HG03097 (cell line): Measurements from ENCODE around the gene SPIN1.

Experiments used
- ATAC-seq: cut with Tn5 transposase; IDR thresholded peaks from one replicate; pipeline ENCODE4 v1.9.1; 2021; ENCODE audit not compliant: unreplicated experiment, low FRiP score

Gene SPIN1

DNA sequence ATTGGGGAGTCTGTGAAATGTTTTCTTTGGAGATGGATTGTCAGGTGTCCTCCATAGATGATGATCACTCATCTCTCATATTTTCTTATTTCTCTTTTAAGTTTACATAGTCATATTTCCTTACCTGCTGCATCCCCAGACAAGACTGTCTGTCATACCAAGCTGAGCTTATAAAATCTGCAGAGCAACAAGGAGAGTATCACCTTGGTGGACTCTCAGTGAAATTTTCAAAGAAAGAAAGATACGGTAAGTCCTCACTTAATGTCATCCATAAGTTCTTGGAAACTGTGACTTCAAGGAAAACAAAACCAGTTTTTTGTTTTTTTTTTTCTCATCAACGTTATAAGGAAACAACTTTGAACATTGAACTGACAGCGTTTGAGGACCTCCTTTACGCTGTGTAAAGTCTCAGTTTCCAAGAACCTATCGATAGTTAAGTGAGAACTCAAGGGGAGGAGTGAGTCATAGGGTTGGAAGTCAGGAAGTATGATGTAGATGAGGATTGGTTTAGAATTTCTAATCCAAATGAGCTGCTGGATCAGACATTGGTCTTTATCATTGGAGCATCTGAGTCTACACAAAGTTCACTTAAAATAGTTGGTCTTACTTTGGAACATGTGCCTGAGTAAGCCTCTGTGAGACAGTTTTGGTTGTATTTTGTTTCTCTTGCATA, 45.5 kb downstream of the SPIN1 start:
- ATAC-seq: no peak

DNA sequence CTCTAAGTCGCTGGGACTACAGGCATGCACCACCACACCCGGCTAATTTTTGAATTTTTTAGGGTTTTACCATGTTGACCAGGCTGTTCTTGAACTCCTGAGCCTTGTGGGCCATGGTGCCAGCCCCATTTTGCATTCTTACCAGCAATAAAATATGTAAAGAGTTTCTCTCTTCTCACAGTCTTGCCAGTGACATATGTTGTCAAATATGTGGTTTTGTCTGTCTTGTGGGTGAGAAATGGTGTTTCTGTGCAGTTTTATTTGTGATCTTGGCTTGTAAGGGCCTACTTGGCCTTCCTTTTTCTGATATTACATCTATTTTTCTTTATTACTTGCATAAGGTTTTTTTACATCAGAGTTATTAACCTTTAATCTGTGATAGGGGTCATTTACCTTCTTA, 47.1 kb downstream of the SPIN1 start:
- no peak for ATAC-seq

DNA sequence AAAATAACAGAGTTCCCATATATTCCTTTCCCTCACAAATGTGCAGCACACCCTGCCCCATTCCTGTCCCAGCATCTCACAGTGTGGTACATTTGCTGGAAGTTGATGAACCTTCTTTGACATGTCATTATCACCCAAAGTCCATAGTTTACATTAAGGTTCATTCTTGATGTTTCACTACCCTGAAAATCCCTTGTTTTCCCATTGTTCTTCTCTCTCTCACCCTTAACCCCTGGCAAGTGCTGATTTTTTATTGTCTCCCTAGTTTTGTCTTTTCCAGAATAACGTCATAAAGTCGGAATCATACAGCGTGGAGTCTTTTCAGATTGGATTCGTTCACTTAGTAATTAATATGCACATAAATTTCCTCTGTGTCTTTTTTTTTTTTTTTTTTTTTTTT, 48.1 kb downstream of the SPIN1 start:
- no peak for ATAC-seq

DNA sequence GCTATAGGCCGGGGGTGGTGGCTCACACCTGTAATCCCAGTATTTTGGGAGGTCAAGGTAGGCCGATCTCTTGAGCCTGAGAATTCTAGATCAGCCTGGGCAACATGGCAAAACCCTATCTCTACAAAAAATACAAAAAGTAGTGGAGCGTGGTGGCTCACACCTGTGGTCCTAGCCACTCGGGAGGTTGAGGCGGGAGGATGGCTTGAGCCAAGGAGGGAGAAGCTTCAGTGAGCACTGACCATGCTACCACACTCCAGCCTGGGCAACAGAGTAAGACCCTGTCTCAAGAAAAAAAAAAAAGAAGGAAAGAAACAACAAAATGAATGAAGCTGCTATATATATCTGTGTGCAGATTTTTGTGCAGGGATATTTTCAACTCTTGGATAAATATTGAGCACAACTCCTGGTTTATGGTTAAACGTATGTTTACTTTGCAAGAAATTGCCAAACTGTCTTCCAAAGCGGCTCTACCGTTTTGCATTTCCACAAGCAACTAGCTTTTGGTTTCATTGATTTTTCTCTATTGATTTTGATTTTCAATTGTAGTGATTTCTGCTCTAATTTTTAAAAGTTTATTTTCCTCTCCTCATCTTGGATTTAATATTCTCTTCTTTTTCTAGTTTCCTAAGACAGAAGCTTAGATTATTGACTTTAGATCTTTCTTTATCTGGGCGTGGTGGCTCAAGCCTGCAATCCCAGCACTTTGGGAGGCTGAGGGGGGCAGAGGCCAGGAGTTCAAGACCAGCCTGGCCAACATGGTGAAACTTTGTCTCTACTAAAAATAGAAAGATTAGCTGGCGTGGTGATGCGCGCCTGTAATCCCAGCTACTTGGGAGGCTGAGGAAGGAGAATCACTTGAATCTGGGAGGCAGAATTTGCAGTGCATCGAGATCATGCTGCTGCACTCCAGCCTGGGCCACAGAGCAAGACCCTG, 49.2 kb downstream of the SPIN1 start:
- ATAC-seq: no peak

DNA sequence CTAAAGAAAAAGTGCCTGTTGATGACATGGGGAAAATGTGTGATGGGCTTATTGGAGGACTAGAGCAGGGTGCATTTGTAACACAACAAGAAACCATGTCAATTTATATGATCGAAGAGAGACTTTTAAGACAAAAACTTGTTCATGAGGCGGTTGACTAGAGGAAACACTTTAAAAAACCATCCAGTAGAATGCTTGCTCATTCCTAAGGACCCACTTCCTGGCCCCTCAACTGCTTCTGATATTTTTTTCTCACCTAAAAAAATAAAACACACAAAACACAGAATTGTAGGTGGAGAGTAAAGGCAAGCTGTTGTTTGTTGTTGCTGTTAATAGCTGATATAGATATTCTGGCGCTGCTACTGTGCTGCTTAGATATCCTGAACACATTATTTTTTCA, 50.6 kb downstream of the SPIN1 start:
- no peak for ATAC-seq

DNA sequence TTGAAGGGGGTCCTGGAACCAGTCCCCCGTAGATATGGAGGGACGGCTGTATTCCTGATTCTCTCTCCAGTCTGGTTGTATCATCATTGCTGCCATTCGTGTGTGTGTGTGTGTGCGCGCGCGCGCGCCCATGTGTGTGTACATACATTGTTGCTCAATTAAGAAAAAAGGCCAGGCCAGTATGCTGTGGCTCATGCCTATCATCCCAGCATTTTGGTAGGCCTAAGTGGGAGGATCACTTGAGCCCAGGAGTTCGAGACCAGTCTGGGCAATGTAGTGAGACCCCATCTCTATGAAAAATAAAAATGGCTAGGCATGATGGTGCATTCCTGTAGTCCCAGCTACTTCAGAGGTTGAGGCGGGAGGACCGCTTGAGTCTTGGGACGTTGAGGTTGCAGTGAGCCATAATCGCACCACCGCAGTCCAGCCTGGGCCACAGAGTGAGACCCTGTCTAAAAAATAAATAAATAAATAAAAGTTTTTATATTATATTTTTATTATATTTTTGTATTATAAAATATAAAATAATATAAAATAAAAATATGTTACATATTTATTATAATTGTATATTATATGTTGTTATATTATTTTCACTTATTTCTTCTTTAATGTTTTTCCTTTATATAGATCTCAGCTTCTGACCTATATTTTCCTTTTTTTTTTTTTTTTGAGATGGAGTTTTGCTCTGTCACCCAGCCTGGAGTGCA, 53.2 kb downstream of the SPIN1 start:
- no peak for ATAC-seq

DNA sequence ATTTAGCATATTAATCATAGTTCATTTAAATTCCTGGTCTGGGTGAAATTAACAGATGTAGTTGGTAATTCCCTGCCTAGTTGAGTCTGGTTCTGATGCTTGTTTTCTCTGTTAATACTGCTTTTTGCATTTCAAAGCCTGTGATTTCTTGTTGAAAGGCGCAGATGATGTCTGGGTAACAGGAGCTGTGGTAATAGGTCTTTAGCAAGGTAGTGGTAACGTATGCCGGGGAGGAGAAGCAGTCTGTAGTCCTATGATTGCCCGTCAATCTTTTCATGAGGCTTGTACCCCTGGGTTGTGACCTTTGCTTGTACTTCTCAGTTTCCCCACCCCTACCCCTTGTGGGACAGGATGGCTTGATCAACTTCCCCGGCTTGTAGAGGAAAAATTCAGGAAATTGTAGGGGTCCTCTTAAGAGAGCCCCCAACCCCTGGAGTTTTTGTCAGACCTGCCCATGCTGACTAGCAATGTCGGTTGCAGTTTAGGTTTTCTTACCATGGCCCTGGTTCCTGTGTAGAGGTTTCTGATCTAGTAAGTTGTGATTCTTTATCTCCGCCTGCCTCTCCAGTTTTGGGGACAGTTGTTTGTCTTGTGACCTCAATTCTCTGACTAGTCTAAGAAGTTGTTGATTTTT, 55.4 kb downstream of the SPIN1 start:
- no peak for ATAC-seq

DNA sequence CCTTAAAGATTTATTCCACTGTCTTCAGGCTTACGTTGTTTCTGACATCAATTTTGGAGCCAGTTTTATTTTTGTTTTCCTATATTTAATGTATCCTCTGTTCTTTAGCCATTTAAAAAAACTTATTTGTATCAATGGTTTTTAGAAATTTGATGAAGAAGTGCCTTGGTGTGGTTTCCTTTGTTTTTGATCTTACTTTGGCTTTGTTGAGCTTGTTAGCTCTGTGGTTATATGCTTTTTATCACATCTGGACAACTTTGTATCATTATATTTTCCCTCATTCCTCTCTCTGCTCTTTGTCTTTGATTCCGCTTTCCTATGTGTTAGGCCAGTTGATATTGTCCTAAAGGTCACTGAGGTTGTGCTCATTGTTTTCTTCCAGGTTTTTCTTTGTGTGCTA, 58.5 kb downstream of the SPIN1 start:
- no peak for ATAC-seq

DNA sequence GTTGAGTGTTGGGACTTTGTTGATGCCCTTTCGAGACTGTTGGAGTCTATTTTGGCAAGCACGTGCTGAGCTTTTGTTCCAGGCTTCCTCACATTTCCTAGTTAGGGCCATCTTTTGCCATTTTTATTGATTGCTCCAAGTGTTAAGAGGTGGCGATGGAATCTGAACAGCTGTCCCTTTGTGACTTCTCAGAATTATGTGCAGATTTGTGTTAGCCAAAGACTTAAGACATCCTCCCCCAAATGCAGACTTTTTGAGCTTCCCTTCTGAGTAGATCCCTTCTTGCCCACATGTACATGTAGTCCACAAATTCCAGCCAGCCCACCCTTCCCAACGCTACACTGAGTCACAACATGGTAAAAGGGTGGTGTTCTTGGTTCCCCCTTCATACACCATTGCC, 59.2 kb downstream of the SPIN1 start:
- no peak for ATAC-seq

DNA sequence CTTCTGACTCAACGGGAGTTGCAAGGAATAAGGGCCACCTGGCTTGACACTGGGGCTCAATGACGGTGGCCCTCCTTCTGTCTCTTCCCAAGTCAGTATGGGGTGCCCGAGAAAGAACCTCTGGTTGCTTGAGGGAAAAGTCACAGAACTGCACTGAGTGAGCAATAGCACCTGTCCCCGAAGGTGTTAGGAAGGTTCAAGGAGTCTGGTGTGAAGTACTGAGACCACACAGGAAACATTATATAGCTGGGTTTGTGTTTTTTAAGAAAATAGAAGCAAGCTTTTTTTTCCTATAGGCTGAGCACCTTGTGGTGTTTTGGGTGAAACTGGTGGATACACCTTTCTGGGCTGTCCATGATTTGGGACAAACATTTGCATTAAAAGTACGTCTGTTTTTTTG, 62.9 kb downstream of the SPIN1 start:
- ATAC-seq: no peak

DNA sequence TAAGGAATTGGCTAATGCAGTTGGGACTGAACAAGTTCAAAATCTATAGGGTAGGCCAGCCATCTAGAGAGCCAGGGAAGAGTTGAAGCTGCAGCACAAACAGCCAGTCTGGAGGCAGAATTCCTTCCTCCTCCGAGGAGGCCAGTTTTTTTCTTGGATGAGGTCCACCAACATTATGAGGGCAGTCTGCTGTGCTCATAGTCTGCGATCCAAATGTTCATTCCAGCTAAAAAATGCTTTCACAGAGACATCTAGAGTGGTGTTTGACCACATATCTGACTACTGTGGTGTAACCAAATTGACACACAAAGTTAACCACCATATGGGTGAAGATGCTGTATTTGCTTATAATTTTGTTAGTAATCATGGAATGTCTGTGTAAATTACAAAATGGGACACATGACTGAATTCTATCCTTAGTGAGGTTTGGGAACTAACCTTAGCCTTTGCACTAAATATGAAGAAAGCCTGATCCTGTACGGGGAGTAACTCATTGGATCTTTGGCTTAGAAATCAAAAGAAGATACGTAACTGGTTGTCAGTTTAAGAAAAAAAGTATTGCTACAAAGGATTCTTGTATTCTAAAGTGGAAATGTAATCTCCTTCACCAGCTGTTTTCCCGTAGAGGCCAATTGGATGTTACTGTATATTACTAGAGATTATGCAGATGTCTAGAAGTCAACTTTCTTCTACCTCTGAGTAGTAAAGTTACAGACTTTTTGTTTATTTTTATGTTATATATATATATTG, 70.6 kb downstream of the SPIN1 start:
- no peak for ATAC-seq

DNA sequence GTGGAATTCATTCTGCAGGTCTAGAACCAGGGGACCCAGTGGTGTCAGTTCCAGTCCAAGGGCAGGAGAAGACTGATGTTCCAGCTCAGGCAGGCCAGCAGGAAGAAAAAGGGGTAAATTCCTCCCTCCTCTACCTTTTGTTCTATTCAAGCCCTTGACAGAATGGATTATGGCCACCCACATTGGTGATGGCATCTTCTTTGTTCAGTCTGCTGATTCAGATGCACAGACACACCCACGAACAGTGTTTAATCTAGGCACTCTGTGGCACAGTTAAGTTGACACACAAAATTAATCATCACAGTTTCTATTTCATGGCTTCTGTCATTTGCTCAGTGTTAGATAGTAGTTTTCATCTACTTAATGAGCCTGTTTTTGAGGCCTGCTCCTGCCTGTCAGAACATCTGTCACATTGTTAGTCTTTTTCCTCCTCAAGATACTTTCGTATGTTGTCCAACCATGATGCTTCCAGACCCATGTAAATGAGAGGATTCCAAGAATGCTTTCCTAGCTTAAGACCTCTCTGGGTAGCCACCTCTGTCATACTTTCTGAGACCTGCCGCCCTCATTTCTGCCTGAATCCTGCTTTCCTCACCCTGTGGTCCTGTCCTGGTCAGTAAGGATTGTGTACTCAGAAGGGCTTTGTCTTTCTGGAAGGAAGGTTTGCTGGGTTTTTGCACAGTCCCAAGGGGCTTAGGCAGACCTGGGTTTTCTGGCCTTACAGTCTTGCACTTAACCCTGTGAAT, 72.5 kb downstream of the SPIN1 start:
- no peak for ATAC-seq

DNA sequence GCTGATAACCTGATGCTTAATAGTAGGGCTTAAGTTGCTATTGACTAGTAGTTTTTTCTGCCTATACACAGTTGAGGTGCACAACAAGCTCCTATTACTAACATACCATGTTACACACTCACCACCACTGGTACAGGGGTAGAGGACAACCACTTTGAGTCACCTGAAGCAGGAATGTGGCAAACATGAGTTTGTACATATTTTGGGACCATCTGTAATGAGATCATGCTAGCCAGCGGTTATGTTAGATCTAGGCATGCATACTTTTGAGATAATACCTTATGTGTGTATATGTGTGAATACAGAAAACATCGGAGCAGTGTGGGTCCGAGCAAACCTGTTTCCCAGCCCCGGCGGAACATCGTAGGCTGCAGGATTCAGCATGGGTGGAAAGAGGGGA, 73.9 kb downstream of the SPIN1 start:
- no peak for ATAC-seq

DNA sequence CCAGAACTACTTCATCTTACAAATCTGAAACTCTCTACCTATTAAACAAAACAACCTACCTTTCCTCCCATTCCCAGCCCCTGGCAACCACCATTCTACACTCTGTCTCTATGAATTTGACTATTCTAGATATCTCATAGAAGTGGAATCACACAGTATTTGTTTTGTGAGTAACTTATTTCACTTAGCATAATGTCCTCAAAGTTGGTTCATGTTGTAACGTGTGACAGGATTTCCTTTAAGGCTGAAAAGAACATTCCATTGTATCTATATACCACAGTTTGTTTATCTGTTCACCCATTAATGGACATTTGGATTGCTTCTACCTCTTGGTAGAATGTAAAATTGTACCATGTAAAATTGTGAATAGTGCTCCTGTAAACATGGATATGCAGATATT, 76.6 kb downstream of the SPIN1 start:
- no peak for ATAC-seq

DNA sequence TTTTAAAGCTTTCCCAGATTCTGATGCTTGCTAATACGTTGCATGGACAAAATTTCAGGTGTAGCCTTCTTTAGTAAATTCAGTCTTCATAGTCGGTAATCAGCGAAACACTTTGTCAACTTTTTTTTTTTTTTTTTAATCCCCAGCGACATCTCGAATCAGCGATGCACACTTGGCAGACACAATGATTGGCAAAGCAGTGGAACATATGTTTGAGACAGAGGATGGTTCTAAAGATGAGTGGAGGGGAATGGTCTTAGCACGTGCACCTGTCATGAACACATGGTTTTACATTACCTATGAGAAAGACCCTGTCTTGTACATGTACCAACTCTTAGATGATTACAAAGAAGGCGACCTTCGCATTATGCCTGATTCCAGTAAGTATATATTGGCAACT, 80.0 kb downstream of the SPIN1 start:
- ATAC-seq: no peak

DNA sequence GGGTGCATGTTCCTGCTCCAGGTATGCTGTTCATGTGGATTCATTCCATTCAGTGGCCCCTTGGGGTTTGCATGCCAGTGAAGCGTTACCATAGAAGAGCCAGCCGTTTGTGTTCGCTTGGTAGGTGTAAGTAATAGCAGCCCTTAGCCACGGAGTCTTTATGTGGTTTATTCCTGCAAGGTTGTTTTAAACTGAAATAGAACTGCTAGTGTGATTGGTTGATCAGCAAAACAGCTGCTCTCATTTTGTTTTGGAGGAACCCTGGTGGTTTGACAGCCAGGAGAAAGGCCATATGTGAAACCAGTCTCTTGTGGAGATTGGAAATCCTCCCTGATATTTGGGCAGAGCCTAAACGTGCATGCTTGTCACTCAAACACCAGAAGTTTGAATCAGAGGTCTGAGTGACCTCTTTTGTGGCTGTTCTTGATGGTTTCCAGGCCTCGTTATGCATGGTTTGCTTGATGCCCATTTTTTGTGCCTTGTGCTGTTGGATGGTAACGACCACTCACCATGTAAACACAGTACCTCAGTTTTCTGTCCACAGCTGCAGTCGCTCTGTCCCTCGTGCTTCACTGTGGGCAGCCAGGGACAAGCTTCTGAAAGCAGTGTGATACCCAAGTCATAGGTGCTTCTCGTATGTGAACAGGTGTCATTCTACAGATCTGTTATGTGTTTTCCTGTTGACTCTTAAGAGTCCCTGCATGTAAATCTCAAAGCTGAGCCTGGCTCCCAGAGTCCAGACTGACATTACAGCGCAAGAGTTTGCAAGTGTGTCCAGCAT, 88.4 kb downstream of the SPIN1 start:
- ATAC-seq: no peak

DNA sequence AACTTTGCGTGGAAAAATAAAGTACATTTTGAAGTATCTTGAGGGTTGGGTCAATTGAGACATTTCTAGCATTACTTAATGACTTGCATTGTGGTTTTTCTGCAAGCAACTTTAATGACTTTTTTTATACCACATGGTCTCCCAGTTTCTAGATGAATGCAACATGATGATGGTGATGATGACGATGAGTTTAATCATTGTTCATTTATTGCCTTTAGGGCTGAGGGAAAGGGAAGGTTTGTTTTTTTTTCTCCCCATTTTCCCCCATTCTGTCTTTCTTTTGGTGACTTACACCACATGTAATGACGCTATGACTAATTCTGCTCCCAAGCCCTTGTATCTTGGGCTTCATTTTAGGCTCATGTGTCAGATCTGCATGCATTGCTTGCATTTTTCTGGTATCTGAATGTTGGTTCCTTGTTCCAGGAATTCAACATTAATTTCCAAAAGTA, 89.1 kb downstream of the SPIN1 start:
- no peak for ATAC-seq

DNA sequence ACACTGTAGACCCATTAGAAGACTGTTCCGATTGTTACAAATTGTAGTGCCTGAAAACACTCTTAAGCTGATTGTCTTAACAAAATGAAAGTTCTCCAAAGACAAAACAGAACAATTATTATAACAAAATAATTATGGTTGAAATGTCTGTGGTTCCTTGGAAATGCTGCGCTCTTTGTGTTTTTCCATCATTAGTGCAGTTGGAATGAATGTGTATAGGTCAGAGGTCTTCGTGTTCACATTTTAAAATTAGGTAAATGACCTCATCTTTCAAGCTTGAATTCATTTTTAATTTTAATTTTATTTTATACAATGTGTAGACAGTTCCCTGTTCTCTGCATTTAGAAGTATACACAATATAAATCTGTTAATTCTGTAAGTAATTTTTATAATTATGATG, 90.0 kb downstream of the SPIN1 start:
- ATAC-seq: no peak

DNA sequence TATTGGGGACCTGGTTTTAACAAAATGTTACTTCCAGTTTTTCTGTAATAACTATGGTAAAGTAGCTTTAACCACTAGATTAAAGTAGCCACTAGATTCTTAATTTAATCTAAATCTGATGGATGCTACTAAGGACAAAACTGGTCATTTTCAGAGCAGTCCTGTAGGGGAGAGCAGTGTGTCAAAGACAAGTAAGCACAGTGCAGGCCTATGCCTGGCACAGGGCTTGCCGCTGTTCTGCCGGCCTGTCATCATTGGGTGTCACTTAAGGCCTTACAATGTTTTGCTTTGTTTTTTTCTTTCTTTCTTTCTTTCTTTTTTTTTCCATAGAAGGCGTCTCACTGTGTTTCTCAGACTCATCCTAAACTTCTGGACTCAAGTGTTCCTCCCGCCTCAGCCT, 93.7 kb downstream of the SPIN1 start:
- no peak for ATAC-seq
